ENCODE results near the gene MDK. TPM values are rescaled to one million over a fixed set of nuclear protein-coding genes. Genes with fewer than 3 reads are reported as not detected.

The MDK gene
- total RNA-seq, 2 donors from 2014 or later = 36.9 to 63.0 TPM

DNA sequence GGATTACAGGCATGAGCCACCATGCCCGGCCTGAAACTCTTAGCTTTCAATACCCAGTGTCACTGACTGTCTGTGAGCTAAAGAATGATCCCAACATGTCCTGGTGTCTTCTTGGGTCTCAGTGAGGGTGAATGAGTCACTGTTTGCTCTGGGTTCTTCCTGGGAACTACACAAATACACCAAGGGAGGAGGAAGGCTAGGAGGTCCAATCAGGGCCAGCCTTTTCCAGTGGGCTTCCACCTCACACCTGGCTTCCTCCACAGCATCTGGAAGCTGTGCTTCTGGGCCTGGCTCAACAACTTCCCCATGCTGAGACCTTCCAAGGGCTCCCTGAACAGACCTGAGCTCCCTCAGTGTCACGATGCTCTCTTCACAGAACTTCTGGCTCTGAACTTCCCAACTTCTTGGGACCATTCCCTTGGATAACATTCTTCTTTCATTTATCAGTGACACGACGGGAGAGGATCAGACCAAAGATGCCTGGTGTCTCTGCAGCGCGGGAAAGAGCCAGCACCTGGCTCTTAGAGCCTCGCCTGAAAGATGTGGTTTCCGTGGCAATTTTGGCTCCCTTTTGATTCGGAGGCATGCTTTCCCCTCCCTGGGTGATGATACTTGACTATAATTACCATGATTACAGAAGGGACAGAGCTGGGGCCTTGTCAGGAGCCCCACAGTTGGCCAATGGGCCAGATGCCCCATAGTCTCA is 32.4 kb downstream of the MDK start:
- no peak overlapping the region for H3K27ac ChIP-seq
- H3K4me3 ChIP-seq = no peak overlapping the region
- no peaks in the 10 kb centered on the region for H3K9me3 ChIP-seq
- ATAC-seq = no peak
- no peaks in the 10 kb centered on the region for H3K4me1 ChIP-seq
- intact Hi-C loops (cut with DNase I) = no loop called here
- H3K36me3 ChIP-seq (replicated peaks in 1 of 2; ENCODE audit: insufficient read depth in 1 of 2, low read depth in 2 of 2) = peaks cover 0 to 12% of the 10 kb centered on the region in 2 donors
- WGBS, 2 donors = 95 to 96% methylated on average over 9 of the region's 9 CpGs
- TF ChIP-seq, protein P1, sequence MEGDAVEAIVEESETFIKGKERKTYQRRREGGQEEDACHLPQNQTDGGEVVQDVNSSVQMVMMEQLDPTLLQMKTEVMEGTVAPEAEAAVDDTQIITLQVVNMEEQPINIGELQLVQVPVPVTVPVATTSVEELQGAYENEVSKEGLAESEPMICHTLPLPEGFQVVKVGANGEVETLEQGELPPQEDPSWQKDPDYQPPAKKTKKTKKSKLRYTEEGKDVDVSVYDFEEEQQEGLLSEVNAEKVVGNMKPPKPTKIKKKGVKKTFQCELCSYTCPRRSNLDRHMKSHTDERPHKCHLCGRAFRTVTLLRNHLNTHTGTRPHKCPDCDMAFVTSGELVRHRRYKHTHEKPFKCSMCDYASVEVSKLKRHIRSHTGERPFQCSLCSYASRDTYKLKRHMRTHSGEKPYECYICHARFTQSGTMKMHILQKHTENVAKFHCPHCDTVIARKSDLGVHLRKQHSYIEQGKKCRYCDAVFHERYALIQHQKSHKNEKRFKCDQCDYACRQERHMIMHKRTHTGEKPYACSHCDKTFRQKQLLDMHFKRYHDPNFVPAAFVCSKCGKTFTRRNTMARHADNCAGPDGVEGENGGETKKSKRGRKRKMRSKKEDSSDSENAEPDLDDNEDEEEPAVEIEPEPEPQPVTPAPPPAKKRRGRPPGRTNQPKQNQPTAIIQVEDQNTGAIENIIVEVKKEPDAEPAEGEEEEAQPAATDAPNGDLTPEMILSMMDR (IDR thresholded peaks at IDR 0.05) = no peak
- TF ChIP-seq POLR2A (IDR thresholded peaks at IDR 0.05) = no peak
- no peak for DNase-seq
- H3K27me3 ChIP-seq = no peaks in the 10 kb centered on the region

DNA sequence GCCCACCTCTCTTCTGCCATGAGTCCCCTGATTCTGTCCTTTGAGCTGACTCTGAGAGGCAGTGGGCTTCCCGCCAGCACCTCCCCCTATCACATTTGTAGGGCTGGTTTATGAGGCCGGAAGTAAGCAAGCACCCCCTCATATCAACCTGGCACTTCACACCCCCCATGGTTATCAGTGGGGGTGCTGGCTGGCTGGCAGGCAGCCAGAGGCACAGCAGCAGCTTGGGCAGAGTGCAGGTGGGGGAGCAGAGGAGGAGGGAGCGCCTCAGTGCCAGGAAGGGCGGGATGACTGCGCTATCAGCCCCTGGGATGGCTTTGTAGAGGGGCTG is 33.0 kb downstream of the MDK start:
- no peak for ATAC-seq
- intact Hi-C loops (cut with DNase I) = no loop called here

GRCh38 chr11:46414879-46415278 is 33.4 kb downstream of the MDK start:
- DNase-seq (no peak), ATAC-seq (no peak)
- Histone ChIP-seq H3K27ac (no peak overlapping the region), H3K4me1 (no peaks in the 10 kb centered on the region), H3K27me3 (no peaks in the 10 kb centered on the region), H3K4me3 (no peak overlapping the region), H3K9me3 (no peaks in the 10 kb centered on the region), H3K36me3 (replicated peaks in 1 of 2; ENCODE audit: insufficient read depth in 1 of 2, low read depth in 2 of 2) (peaks cover 0 to 8% of the 10 kb centered on the region in 2 donors)
- intact Hi-C loops (cut with DNase I) = no loop called here
- no peak for TF ChIP-seq POLR2A (IDR thresholded peaks at IDR 0.05)
- TF ChIP-seq, protein P1 (IDR thresholded peaks at IDR 0.05) = no peak
- 48 to 66% methylated on average over 2 to 3 of the region's 3 CpGs for WGBS, 2 donors

More for the DNA sequence above, 33.0 kb downstream of the MDK start:
- WGBS, 2 donors = 93 to 96% methylated on average over 4 to 5 of the region's 5 CpGs
- no peak for TF ChIP-seq POLR2A (IDR thresholded peaks at IDR 0.05)
- TF ChIP-seq, protein P1 (IDR thresholded peaks at IDR 0.05) = no peak
- H3K36me3 ChIP-seq (replicated peaks in 1 of 2; ENCODE audit: insufficient read depth in 1 of 2, low read depth in 2 of 2) = peaks cover 0 to 9% of the 10 kb centered on the region in 2 donors
- H3K4me3 ChIP-seq = no peak overlapping the region
- H3K27me3 ChIP-seq = no peaks in the 10 kb centered on the region
- no peak for DNase-seq
- no peaks in the 10 kb centered on the region for H3K4me1 ChIP-seq
- H3K27ac ChIP-seq = no peak overlapping the region
- no peaks in the 10 kb centered on the region for H3K9me3 ChIP-seq

DNA sequence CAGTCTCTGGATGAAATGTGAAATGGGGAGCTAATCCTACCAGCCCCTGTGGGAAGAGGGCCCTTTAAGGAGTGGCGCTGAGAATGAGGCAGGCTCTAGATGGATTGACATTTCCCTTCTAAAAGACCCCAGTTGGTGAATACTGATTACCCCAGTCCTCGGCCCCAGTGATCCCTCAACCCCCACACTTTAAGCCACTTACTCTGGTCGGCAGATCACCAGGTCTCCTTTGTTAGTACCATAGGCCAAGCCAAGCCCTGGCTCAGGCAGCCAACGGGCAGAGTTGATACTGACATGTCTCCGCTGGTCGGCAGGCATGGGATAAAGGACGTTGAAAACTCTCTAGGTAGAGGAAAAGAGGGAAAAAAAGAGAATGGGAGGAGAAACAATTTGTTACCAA is 36.2 kb downstream of the MDK start:
- Histone ChIP-seq H3K27ac (no peak overlapping the region), H3K36me3 (replicated peaks in 1 of 2; ENCODE audit: insufficient read depth in 1 of 2, low read depth in 2 of 2) (peaks cover 0 to 9% of the 10 kb centered on the region in 2 donors), H3K9me3 (no peaks in the 10 kb centered on the region), H3K27me3 (no peaks in the 10 kb centered on the region), H3K4me1 (no peaks in the 10 kb centered on the region), H3K4me3 (no peak overlapping the region)
- DNase-seq (no peak), ATAC-seq (no peak)
- WGBS, 2 donors = 91 to 92% methylated on average over 7 of the region's 7 CpGs
- intact Hi-C loops (cut with DNase I) = no loop called here
- TF ChIP-seq POLR2A (IDR thresholded peaks at IDR 0.05) = no peak

DNA sequence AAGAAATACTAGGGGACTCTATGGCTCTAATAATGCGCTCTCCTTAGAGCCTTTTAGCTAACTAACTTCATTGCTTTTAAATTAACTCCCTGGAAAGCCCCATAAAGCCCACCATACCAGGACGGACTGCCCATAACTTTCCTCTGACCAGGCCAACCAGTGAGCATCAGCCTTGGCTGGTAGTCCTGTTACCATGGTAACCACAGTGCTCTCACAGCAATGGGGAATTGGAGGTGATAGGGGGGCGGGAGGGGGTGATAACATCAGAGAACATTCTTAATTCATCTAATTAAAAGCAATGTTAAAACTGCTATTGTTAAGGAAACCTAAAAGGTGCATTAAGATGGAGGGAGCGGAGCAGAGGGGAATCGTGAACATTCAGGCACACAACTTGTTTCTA is 37.3 kb downstream of the MDK start:
- H3K9me3 ChIP-seq = no peaks in the 10 kb centered on the region
- H3K36me3 ChIP-seq (replicated peaks in 1 of 2; ENCODE audit: insufficient read depth in 1 of 2, low read depth in 2 of 2) = peaks cover 0 to 9% of the 10 kb centered on the region in 2 donors
- DNase-seq = no peak
- no peaks in the 10 kb centered on the region for H3K4me1 ChIP-seq
- H3K27me3 ChIP-seq = no peaks in the 10 kb centered on the region
- 88 to 92% methylated on average over 5 of the region's 5 CpGs for WGBS, 2 donors
- TF ChIP-seq, protein P1 (IDR thresholded peaks at IDR 0.05) = no peak
- no peak for TF ChIP-seq POLR2A (IDR thresholded peaks at IDR 0.05)
- no peak for ATAC-seq
- H3K4me3 ChIP-seq = no peak overlapping the region
- intact Hi-C loops (cut with DNase I) = no loop called here
- H3K27ac ChIP-seq = no peak overlapping the region

All from body of pancreas (tissue), 4 donors.